ENCODE measurements around the gene LTBP3.
"Not testable (repeated sequence)": the region's sequence is repeated elsewhere in the genome, so short reads cannot be mapped to it uniquely, and the experiment has no call there.

LTBP3 gene

DNA sequence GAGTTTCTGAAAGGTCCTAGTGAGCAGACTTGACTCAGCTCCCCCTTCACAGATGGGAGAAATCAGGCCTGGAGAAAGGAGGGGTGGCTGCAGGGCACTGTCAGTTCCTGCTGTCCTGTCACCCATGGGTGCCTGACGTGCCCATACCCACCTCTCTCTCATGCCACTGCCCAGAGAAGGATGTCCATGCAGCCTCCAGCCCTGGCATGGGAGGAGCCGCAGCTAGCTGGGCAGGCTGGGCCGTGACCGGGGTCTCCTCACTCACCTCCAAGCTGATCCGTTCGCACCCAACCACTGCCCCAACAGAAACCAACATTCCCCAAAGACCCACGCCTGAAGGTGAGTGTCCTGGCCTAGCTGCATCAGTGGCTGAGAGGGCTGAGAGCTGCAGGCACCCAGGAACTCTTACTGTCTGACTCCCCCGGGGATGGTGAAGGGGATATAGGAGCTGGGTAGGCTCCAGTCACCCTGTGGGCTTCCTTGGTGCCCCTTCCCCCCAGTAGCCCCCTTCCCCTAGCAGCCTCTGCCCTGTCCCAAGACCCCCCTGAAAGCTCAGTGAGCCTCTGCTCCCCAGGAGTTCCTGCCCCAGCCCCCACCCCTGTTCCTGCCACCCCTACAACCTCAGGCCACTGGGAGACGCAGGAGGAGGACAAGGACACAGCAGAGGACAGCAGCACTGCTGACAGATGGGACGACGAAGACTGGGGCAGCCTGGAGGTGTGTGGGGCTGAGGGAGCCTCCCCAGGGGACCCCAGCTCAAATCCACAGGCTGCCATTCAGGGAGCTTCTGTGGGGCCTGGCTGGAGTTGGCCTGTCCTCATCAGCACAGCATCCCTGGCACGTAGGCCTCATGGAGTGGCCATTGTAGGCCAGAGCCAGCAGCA lies 21.5 kb downstream of the LTBP3 start:
- DNase-seq (ENCODE audit: low read depth in 2 of 2): no peak

GRCh38 chr11:65535102-65535501 lies 23.1 kb downstream of the LTBP3 start:
- DNase-seq (ENCODE audit: low read depth in 2 of 2): no peak

- DNase-seq (ENCODE audit: low read depth in 2 of 2): no peak
These were observed 25.6 kb downstream of the LTBP3 start for GRCh38 chr11:65532388-65533064.

DNA sequence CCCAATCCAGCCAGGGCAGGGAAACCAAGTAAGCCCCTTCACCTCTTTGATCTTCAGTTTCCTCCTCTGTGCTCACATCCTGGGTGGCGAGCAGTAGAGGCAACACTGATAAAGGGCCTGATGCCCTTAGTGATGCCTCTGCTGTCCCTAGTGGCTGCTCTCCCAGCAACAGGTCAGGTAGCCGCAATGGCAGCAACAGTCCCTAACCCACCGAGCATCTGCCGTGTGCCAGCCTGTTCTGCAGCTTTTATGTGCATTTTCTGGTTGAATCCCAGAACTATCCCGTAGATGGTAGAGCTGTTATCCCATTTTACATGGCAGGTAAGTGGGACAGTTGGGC lies 28.0 kb downstream of the LTBP3 start:
- DNase-seq (ENCODE audit: low read depth in 2 of 2): no peak

DNA sequence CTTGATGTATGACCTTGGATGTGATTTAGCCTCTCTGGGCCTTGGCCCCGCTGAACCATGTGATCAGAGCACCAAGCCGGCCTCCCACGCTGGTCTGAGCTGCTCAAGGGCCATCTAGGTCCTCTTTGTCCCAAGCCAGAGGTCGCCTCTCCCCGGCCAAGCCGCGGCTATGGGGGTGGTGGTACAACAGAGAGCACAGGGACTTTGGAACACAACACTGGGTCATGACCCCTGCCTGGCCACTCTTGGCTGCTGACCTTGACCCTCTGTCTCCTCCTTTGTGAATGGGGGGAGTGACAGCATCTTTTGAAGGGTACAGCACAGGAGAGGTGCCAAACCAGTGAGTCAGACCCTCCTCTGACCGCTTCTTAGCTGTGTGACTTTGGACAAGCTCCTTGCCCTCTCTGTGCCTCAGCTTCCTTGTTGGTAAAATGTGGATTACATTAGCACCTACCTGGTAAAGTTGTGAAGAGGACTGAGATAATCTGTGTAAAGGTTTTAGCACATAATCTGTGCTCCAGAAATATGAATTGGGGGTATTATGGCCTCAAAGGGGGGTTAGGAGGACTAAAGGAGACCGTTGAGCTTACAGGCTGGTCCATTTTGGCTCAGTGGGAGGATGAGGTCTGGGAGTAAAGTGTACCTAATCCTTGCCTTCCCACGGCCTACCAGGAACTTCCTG lies 28.5 kb downstream of the LTBP3 start:
- DNase-seq (ENCODE audit: low read depth in 2 of 2): no peak

- no peak for DNase-seq (ENCODE audit: low read depth in 2 of 2)
These were observed 29.3 kb downstream of the LTBP3 start for GRCh38 chr11:65528819-65529350.

- DNase-seq (ENCODE audit: low read depth in 2 of 2): no peak
These were observed 31.4 kb downstream of the LTBP3 start for GRCh38 chr11:65526744-65527143.

GRCh38 chr11:65525546-65526480 lies 32.3 kb downstream of the LTBP3 start:
- DNase-seq (ENCODE audit: low read depth in 2 of 2): no peak

DNA sequence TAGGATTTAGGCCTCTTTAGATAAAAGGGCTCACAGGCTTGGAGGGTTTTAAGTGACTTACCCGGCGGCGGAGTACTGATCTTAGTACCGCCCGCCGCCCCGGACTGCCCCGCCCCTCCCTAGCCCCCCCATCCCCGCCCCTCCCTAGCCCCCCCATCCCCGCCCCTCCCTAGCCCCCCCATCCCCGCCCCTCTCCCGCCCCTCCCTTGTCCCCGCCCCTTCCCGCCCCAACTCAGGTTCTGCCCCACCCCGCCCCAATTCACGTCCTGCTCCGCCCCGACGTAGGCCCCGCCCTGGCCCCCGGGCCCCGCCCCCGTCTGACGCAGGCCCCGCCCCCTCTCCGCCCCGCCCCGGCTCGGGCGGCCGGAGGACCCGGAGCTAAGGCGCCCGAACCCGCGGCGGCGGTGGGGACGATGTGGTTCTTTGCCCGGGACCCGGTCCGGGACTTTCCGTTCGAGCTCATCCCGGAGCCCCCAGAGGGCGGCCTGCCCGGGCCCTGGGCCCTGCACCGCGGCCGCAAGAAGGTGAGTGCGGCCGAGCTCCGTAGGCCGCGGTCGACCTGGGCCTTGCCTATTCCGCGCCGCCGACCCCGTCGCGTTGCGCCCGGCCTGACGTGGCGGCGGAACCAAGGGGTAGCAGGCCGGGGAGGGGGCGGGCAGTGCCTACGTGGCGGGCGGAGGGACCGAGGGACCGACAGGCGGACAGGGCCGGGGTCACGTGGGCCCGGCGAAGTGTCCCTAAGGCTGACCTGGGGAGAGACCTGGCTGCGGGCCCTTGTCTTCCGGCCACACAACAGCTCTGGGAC lies 33.2 kb downstream of the LTBP3 start, which contains the start of gene SCYL1:
Gene SCYL1, plus strand, starts transcription at position 343 of the 805 bp plus-strand sequence. Its CDS starts 71 bp downstream, at position 414.
- DNase-seq (ENCODE audit: low read depth in 2 of 2): peak; percentile 72 to 75

- no peak for DNase-seq (ENCODE audit: low read depth in 2 of 2)
These were observed 34.0 kb downstream of the LTBP3 start for GRCh38 chr11:65524014-65524740.

- DNase-seq (ENCODE audit: low read depth in 2 of 2): not testable (repeated sequence)
These were observed 34.6 kb downstream of the LTBP3 start for GRCh38 chr11:65523631-65523968.

GRCh38 chr11:65522718-65523630 lies 35.2 kb downstream of the LTBP3 start:
- not testable (repeated sequence) for DNase-seq (ENCODE audit: low read depth in 2 of 2)

DNA sequence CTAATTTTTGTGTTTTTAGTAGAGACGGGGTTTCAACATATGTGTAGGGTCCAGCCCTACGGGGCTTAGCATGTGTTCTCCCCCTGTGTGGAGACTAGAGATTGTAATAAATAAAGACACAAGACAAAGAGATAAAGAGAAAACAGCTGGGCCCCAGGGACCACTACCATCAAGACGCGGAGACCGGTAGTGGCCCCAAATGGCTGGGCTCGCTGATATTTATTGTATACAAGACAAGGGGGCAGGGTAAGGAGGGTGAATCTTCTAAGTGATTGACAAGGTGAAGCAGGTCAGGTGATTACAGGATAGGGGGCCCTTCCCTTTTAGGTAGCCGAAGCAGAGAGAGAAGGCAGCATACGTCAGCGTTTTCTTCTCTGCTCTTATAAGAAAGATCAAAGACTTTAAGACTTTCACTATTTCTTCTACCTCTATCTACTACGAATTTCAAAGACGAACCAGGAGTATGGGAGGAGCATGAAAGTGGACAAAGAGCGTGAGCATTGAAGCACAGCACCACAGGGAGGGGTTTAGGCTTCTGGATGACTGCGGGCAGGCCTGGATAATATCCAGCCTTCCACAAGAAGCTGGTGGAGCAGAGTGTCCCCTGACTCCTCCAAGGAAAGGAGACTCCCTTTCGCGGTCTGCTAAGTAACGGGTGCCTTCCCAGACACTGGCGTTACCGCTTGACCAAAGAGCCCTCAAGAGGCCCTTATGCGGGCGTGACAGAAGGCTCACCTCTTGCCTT lies 36.2 kb downstream of the LTBP3 start:
- not testable (repeated sequence) for DNase-seq (ENCODE audit: low read depth in 2 of 2)

GRCh38 chr11:65518941-65519549 lies 39.1 kb downstream of the LTBP3 start:
- DNase-seq (ENCODE audit: low read depth in 2 of 2): not testable (repeated sequence)

GRCh38 chr11:65516135-65516968 lies 41.8 kb downstream of the LTBP3 start:
- DNase-seq (ENCODE audit: low read depth in 2 of 2): no peak

DNA sequence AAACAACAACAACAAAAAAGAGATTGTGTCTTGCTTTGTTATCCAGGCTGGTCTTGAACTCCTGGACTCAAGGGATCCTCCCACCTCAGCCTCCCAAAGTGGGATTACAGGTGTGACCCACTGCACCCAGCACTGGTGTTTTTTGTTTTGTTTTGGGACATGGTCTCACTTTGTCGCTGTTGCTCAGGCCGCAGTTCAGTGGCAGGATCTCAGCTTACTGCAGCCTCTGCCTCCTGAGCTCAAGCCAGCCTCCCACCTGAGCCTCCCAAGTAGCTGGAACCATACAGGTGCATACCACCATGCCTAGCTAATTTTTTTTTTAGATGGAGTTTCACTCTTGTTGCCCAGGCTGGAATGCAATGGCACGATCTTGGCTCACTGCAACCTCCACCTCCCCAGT lies 45.8 kb downstream of the LTBP3 start:
- DNase-seq (ENCODE audit: low read depth in 2 of 2): not testable (repeated sequence)
